AG04450 (cell line): ENCODE results near the gene SLIT1. TPM values are rescaled to one million over a fixed set of nuclear protein-coding genes. Genes with fewer than 3 reads are reported as not detected.

ENCODE experiments used
- CTCF ChIA-PET: fragments of 300-600, 350-600 bp; formaldehyde crosslinking; extraction: SDS; loops from one replicate; lab custom pipeline; 2022; ENCODE audit warnings: antibody characterized with exemption, inconsistent platforms; lab: Charles Lee
- POLR2A ChIA-PET: fragments of 350-600 bp; formaldehyde crosslinking; extraction: SDS; loops from one replicate; lab custom pipeline; 2021; ENCODE audit warnings: antibody characterized with exemption, inconsistent platforms; lab: Yijun Ruan, JAX
- DNase-seq: peaks from one replicate; pipeline ENCODE4 v3.0.0-alpha.2; 2011; ENCODE audit warnings: low read depth, low spot score
- H3K27ac ChIP-seq: one replicate; pipeline ENCODE4 v1.5.1; 2012; ENCODE audit warnings: low read depth, low read length, control low read depth
- H3K27me3 ChIP-seq: one replicate; pipeline ENCODE4 v1.6.0; 2012; ENCODE audit warnings: low read length; ENCODE audit not compliant: control insufficient read depth, insufficient read depth
- H3K4me3 ChIP-seq: 2 replicates; pipeline ENCODE4 v1.5.1; 2011; ENCODE audit warnings: mild to moderate bottlenecking, low read depth, low read length, control low read depth
- H3K9me3 ChIP-seq: 2 replicates; pipeline ENCODE4 v1.5.1; 2012; ENCODE audit warnings: low read length; ENCODE audit not compliant: control insufficient read depth, insufficient read depth
- polyA plus RNA-seq: library from polyadenylated mRNA; depleted of rRNA; stranded (reverse); fragments of >200 nt; gene quantifications from 2 replicates; pipeline ENCODE4 v1.2.3, GENCODE V29; 2011
- TF ChIP-seq, protein P1 (sequence below): IDR thresholded peaks from 2 replicates; pipeline ENCODE4 v1.5.1; 2011; ENCODE audit warnings: low read depth, low read length, control low read depth, inconsistent platforms

Gene SLIT1
- polyA plus RNA-seq, 1 experiment, result 0.01 TPM

DNA sequence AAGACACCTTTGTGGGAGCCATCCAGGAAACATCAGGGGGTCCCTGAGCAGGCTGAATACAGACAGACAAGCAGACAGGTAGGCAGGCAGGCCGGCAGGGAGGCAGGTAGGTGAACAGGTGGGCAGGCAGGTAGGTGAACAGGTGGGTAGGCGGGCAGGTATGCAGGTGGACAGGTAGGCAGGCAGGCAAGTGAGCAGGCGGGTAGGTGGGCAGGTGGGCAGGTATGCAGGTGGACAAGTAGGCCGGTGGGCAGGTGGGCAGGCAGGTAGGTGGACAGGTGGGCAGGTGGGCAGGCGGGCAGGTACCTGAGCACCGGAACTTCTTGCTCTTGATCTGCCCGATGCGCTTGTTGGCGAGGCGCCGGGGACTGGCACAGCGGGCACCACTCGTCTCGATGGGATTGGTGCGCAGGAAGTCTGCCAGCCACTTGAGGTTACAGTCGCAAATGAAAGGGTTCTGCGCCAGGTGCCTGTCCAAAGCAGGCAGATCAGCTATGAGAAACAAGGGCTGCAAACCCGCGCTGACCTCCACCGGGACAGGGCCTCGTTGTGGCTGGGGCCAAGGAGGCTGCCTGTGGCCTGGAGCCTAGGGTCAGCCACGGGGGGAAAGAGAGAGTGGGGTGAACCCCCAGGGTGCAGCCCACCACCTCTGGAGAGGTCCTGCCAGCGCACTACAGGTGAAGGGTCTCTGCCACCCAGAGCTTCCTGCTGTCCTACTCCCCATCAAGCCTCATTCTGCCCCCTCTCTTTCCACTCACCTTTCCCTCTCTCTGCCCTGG lies 136.9 kb downstream of the SLIT1 start:
- no peaks in the 10 kb centered on the region; the same call in 1 of the 2 replicates for H3K9me3 ChIP-seq
- CTCF ChIA-PET, result interaction anchor here (1.3 to 5.4 kb wide), 2 partner anchors 11 to 162 kb away, joined by 5 to 20 read pairs; no protein-coding TSS in a partner anchor
- TF ChIP-seq, protein P1, sequence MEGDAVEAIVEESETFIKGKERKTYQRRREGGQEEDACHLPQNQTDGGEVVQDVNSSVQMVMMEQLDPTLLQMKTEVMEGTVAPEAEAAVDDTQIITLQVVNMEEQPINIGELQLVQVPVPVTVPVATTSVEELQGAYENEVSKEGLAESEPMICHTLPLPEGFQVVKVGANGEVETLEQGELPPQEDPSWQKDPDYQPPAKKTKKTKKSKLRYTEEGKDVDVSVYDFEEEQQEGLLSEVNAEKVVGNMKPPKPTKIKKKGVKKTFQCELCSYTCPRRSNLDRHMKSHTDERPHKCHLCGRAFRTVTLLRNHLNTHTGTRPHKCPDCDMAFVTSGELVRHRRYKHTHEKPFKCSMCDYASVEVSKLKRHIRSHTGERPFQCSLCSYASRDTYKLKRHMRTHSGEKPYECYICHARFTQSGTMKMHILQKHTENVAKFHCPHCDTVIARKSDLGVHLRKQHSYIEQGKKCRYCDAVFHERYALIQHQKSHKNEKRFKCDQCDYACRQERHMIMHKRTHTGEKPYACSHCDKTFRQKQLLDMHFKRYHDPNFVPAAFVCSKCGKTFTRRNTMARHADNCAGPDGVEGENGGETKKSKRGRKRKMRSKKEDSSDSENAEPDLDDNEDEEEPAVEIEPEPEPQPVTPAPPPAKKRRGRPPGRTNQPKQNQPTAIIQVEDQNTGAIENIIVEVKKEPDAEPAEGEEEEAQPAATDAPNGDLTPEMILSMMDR, result no peak
- POLR2A ChIA-PET, result no interaction called here
- DNase-seq, result no peak
- H3K27me3 ChIP-seq, result peaks cover 17% of the 10 kb centered on the region
- H3K4me3 ChIP-seq, result no peak overlapping the region
- no peak overlapping the region for H3K27ac ChIP-seq

DNA sequence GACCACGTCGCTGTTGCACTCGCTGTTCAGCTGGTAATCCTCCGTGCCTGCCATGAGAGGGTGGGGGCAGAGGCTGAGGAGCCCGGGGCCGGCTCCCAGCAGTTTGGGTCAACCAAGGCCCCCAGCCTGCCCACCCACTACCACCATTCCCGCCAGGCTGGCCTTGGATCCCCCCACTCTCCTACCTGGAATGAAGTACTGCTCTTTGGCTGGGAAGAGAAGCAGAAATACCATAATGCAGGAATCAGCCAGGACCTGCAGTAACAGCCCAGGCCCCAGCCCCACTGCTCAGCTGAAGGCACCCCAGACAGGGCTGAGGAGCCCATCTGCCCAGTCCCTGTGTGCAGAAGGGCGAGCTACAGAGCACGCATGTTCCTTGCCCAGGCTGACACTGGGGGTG lies 138.0 kb downstream of the SLIT1 start:
- TF ChIP-seq, protein P1, result no peak
- Histone ChIP-seq H3K4me3 (no peak overlapping the region), H3K27me3 (peaks cover 17% of the 10 kb centered on the region), H3K27ac (no peak overlapping the region), H3K9me3 (no peaks in the 10 kb centered on the region; the same call in 1 of the 2 replicates)
- ChIA-PET CTCF (interaction anchor here (1.0 kb wide), 1 partner anchor 163 kb away, joined by 4 read pairs; no protein-coding TSS in a partner anchor), POLR2A (no interaction called here)
- DNase-seq, result no peak

DNA sequence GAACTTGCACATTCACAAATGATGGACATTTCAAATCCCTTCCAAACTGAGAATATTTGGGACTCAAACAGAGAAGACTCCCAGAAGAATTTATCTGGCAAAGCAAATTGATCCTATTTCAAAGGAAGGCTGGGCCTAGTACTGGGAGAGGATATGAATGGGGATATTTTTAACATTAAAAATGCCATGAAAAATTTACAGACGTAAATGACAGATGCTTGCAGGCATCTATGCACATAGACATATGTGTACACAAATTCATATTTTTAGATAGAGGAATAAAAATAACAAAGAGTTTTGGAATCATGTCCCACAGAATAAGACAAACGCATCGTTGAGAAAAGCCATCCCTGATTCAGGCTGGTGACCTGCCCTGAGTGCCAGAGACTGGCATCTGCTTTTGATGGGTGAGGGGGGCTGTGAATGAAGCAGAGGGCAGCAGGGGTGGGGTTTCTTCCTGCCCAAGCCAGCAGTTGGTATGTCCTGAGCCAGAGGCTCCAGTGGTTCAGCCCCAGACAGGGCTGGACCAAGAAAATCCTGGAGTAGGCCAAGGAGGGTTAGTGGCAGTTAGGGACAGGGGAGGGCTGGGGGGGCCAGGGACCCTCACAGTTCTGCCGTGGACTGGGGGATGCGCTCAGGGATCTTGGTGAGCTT lies 138.5 kb downstream of the SLIT1 start:
- H3K9me3 ChIP-seq, result no peaks in the 10 kb centered on the region; the same call in 1 of the 2 replicates
- POLR2A ChIA-PET, result no interaction called here
- H3K27ac ChIP-seq, result no peak overlapping the region
- DNase-seq, result no peak
- CTCF ChIA-PET, result interaction anchor here (1.0 to 1.9 kb wide), 2 partner anchors 10 to 163 kb away, joined by 4 to 18 read pairs; no protein-coding TSS in a partner anchor
- no peak overlapping the region for H3K4me3 ChIP-seq
- peaks cover 17% of the 10 kb centered on the region for H3K27me3 ChIP-seq
- TF ChIP-seq, protein P1, result no peak

DNA sequence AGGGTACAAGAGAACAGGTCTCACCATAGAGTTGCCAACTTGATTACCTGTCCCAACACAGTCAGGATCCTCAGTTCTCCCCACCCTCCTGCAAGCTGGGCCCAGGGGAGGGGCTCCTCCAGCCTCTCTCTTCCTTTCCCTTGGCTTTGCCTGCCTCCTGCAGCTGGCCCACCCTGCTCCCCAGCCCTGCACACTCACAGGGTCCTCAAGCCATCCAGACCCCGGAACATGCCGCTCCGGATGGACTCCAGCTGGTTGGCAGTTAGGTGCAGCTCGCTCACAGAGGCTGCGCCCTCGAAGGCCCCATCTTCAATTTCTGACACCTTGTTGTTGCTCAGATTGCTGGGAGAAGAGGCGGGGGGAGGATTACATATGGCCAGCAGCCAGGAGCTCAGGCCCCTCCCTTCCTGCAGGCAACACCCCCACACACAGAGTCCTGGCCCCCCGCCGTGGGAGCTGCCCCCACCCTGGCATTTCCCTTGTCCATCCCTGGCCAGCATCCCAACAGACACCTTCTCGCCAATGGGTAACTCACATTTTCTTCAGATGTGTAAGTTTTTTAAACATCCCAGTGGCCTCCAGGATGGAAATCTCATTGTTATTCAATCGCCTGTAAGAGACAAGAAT lies 139.2 kb downstream of the SLIT1 start:
- no peak overlapping the region for H3K4me3 ChIP-seq
- POLR2A ChIA-PET, result no interaction called here
- H3K9me3 ChIP-seq, result no peaks in the 10 kb centered on the region; the same call in 1 of the 2 replicates
- TF ChIP-seq, protein P1, result no peak
- no peak overlapping the region for H3K27ac ChIP-seq
- CTCF ChIA-PET, result interaction anchor here (1.5 to 1.9 kb wide), 2 partner anchors 10 to 26 kb away, joined by 4 to 18 read pairs; no protein-coding TSS in a partner anchor
- H3K27me3 ChIP-seq, result peaks cover 17% of the 10 kb centered on the region
- DNase-seq, result no peak
